GM21423 (cell line): ENCODE data around the gene SIGLEC8.
"Not testable (repeated sequence)": the region's sequence is repeated elsewhere in the genome, so short reads cannot be mapped to it uniquely, and the experiment has no call there.

Experiments
- ATAC-seq: cut with Tn5 transposase; IDR thresholded peaks from one replicate; pipeline ENCODE4 v1.9.1; 2021; ENCODE audit warnings: mild to moderate bottlenecking, moderate library complexity; ENCODE audit not compliant: unreplicated experiment

SIGLEC8 gene

GRCh38 chr19:51458051-51458645 lies at the start of gene SIGLEC8:
Gene SIGLEC8 (minus strand): TSS chr19:51458454. CDS start chr19:51458387, 67 bp downstream.
- no peak for ATAC-seq

DNA sequence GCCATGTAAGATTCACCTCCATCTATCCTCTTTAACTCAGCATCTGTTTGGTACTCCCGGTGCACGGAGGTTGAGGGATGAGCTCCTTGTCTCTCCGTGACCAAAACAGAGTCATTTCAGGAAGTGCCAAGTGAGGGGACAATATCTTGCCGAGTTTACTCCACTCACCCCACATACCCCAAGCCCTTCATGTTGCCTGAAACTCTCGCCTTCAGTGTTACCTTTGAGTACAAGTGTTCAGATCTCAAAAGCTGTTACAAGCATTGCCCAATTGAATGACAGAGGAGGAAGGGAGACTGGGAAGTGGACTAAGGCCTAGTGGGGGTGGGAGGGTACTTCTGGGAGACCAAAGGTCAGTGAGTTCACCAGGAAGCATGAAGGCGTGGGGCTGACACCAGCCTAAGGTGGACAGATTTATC lies 49.4 kb upstream of the SIGLEC8 start:
- ATAC-seq = no peak

DNA sequence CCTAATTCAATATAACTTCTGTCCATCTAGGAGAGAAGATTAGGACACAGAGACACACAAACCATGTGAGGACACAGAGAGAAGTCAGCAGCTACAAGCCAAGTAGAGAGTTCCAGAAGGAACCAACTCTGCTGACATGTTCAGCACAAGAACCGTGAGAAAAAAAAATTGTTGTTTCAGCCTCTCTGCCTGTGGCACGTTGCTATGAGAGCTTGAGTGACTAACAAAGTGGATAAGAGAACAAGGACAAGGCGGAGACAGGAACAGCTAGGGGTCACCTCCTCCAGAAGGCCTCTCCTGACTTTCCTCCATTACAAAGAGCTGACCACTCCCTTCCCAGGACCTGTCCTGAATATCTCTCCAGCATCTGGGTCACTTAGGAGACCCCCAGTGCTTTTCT lies 48.9 kb upstream of the SIGLEC8 start:
- ATAC-seq = no peak

DNA sequence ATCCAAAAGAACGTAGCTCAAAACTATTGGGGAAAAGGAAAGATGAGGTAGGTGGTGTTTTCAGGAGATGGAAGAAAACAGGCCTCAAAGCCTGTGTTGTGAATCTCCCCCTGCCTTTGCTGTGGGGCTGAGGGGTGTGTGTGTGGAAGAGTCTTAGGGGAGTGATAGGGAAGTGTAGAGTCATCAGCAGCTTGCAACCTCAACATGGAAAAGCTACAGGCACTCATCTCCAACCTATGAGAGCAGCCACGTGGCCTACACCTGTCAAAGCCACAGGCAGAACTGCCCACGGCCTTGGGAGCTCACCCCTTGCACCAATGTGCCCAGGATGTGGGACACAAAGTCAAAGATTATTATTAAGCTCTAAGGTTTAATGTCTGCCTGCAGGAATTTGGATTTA lies 47.6 kb upstream of the SIGLEC8 start:
- ATAC-seq = no peak

DNA sequence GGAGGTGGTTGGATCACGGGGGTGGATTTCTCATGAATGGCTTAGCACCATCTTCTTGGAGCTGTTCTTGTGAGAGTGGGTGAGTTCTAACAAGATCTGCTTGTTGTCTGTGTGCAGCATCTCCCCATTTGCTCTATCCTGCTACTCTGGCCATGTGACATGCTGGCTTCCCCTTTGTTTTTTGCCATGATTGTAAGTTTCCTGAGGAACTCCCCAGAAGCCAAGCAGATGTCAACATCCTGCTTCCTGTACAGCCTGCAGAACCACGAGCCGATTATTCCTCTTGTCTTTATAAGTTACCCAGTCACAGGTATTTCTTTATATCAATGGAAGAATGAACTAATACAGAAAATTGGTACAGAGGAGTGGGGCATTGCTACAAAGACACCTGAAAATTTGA lies 45.6 kb upstream of the SIGLEC8 start:
- no peak for ATAC-seq

- no peak for ATAC-seq
Observed at GRCh38 chr19:51503286-51503817, 45.1 kb upstream of the SIGLEC8 start.

DNA sequence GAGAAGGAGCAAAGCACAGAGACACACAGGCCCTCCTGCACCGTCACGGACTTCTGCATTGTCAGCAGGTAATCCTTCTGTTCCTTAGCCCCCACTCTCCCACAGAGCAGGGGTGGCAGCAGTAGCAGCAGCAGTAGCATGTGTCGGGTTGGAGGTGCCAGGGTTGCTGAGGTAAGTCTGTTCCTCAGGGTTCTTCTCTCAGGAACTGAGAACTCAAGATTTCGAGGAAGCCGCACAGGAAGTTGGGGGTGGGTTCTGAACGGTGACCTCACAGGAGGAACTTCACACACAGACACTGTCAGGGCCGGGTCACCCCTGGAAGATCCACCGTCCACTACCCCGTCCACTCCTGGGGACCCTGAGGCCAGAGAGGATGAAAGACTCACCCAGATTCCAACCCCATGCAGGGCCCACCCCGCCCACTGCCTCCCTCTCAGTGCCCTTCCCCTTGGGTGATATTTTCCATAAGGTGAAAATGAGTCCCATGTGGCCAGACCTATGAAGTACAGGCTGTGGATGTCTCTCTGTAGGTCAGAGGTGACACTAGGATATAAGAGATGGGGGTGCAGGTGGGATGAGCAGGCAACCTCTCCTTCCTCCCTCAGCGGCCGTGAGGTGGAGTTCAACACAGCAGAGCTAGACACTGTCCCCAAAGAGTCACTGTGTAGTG lies 43.5 kb upstream of the SIGLEC8 start, which contains the start of gene SIGLEC12:
TSS of gene SIGLEC12 (minus strand) at position 207 of the 670 bp plus-strand sequence. CDS start at position 140, 67 bp downstream.
- ATAC-seq = no peak

- not testable (repeated sequence) for ATAC-seq
Observed at GRCh38 chr19:51500931-51501330, 42.7 kb upstream of the SIGLEC8 start.

GRCh38 chr19:51497666-51498065 lies 39.4 kb upstream of the SIGLEC8 start:
- no peak for ATAC-seq

GRCh38 chr19:51493776-51494175 lies 35.5 kb upstream of the SIGLEC8 start:
- no peak for ATAC-seq

GRCh38 chr19:51491586-51491985 lies 33.3 kb upstream of the SIGLEC8 start:
- no peak for ATAC-seq

- no peak for ATAC-seq
Observed at GRCh38 chr19:51490676-51491075, 32.4 kb upstream of the SIGLEC8 start.

- ATAC-seq = no peak
Observed at GRCh38 chr19:51489113-51489512, 30.9 kb upstream of the SIGLEC8 start.

- no peak for ATAC-seq
Observed at GRCh38 chr19:51488491-51488890, 30.2 kb upstream of the SIGLEC8 start.

DNA sequence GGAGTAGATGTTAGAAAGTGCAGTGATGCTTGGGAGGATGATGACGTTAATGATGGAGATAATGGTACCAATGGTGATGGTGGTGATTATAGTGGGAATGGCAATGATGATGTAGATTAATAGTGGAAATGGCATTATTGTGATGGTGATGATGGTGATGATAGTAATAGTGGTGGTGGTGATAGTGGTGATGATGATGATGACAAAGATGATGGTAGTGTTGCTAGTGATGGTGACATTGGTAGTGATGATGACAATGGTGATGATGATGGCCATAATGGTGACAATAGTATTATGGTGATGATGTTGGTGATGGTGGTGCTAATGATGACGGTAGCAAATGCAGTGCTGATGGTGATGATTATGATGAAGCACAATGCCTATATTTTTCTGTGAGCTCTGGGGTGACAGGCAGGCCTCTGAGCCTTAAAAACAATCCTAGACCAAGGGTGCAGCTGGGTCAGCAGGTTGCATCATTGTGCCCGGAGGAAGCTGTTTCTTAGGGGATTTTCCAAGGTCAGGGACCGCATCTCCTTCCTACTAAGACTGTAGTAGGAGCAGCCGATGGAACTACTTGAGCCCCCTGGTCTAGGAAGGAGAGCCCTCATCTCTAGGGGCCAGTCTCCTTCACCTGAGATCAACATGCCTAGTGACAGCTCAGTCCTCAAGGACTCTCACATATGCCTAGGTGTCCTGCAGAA lies 27.9 kb upstream of the SIGLEC8 start:
- ATAC-seq = no peak

DNA sequence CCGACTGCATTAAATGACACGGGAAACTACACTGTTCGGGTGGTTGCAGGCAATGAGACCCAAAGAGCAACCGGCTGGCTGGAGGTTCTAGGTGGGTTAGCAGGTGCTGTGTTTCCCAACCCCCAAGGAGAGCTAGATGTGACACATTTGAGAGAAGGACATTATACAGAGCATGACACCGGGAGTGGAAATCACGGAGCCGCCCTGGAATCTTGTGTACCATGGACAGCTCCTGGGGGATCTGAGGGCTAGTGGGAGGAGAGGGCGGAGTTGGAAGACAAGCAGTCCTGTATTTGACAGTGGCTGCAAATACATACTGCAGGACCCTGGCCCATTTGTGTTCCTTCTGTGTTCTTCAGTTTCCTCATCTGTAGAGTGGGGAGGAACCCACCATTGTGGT lies 22.3 kb upstream of the SIGLEC8 start:
- no peak for ATAC-seq

- no peak for ATAC-seq
Observed at GRCh38 chr19:51479531-51480331, 21.5 kb upstream of the SIGLEC8 start.

DNA sequence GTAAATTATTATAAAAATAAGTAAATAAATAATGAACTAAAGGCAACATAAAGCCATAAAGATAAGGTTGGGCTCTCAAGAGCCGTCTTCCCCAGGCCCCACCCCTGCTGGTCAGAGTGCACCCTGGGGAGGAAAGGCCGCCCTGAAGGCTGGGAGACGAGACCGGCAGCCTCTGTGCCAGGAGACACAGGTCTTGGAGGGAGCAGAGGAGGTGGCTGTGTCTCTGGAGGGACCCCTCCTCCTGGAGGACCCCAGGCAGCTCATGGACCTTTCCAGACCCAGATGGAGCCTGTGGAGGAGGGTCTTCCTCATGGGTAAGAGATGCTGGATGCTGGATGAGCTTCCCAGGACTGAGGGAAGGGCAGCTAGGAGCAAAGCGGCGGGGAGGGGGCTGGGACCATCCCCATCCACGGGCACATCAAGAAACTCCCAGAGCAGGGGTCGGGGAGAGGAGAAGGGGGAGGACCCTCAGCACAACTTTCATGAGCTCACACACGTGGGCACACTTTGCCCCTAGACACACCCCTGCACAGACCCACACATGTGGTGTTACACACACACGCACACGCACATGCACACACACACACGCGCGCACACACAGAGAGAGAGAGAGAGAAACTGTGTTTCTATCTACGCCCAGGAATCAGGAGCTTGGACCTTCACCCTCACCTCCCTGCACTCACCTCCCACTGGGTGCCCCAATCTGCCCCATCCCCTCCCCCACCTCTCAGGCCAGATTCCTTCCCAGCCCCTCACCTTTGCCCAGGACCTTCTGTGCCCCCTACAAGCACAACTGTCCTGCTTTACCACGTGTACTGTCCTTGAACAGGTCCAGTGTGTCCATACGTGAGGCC lies 20.4 kb upstream of the SIGLEC8 start, which contains the start of gene CEACAM18:
TSS of gene CEACAM18 (plus strand) at position 159 of the 854 bp plus-strand sequence.
- no peak for ATAC-seq

GRCh38 chr19:51477344-51477743 lies 19.1 kb upstream of the SIGLEC8 start:
- ATAC-seq = no peak

DNA sequence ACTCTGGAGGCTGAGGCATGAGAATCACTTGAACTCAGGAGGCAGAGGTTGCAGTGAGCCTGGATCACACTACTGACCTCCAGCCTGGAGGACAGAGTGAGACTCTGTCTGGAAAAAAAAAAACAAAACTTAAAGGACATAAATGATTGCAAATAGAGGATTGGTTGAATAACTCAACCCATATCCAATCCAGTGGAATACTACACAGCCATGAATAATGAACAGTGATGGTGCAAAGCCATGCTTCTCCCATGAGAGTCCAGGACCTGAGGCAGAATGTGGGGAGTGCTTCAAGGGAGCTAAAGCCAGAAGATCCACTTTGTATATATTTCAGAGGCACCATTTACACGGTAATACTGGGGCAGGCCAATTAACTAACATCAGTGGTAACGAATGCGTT lies 17.9 kb upstream of the SIGLEC8 start:
- ATAC-seq = no peak
